Putamen (tissue), 1 donor: Measurements from ENCODE around the gene RAI14.
"Not testable (repeated sequence)": the region's sequence is repeated elsewhere in the genome, so short reads cannot be mapped to it uniquely, and the experiment has no call there.

Experiments used
- DNase-seq: peaks from one replicate; pipeline ENCODE4 v3.0.0-alpha.2; 2016; ENCODE audit warnings: low spot score

RAI14 gene

DNA sequence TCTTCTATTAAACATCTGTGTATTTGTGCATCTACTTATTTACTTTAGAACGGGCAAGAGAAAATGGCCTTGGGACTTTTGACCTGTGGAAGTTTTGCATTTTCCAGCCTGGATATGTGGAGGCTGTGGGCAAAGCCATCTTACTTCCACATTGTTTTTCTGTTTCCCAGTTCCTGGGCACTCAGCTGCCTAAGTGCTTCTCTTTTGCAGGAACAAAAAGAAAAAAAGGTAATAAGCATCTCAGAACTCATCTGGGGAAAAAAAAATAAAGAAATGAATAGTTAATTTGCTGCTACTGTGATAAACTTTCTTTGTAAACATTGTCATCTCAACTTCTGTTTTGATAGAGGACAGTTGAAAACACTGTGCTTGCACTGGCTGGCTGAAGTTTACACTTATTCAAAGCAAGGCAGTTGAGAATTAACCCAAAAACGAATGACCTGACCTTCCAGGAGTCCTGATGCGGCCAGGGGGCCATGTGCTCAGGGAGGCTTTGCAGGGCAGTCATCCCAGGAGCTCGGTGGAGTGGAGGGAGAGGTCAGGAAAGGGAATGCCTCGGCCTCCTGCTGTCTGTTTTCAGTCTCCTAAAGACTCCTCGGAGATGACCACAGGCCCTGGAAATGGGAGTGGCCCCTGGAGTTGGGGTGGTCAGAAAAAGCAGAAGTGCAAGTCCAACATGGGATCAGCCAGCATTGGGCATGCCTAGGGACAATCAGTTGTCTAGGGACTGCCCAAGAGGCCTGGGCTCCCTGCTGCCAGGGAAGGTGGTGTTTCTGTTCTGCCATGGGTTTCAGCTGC, 75.5 kb downstream of the RAI14 start:
- no peak for DNase-seq

DNA sequence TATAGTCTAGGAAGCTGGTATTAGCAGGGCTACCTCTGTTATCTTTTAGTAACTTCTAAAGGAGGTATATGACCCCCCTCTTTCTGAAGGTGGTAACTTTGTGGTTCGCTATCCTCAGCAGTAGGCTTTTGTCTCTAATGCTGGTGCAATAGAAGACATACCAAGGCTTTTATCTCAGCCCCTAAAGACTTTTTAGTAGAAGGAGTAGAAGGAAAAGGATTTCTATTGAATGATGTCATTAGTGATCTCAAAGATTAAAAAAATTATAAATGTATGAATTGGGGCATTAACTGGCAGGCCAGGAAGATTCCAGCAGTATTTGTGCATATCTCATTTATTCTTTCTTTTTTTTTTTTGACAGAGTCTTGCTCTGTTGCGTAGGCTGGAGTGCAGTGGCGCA, 78.2 kb downstream of the RAI14 start:
- no peak for DNase-seq

DNA sequence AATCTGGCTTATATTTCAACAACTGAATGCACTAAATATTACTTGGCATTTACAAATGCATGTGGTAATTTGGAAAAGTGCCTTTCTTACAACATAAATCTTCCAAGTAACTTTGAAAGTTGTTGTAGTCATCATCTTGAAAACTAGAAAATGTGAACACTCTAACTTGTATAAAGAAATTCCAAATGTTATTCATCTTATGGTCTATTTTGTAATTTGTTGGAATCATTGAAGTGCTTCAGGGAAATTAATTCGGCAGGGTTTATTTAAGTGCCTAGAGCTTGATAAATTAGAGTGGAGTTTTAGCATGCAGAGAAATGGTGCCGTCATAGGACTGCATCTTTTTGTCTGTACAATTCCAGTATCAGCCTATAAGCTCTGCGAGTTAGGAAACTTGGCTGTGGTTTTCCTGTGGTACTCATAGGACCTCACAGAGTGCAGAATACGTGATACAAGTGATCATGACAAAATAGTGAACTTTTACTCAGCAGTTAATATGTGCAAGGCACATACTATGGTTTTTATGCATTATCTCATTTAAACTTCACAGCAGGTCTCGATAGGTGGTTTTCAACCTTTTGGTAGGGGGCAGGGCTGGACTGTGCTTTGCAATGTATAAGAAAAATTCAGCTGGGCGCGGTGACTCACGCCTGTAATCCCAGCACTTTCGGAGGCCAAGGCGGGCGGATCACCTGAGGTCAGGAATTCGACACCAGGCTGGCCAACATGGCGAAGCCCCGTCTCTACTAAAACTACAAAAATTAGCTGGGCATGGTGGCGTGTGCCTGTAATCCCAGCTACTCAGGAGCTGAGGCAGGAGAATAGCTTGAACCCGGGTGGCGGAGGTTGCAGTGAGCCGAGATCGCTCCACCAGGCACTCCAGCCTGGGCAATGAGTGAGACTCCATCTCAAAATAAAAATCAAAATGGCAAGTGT, 79.6 kb downstream of the RAI14 start:
- DNase-seq, result no peak

DNA sequence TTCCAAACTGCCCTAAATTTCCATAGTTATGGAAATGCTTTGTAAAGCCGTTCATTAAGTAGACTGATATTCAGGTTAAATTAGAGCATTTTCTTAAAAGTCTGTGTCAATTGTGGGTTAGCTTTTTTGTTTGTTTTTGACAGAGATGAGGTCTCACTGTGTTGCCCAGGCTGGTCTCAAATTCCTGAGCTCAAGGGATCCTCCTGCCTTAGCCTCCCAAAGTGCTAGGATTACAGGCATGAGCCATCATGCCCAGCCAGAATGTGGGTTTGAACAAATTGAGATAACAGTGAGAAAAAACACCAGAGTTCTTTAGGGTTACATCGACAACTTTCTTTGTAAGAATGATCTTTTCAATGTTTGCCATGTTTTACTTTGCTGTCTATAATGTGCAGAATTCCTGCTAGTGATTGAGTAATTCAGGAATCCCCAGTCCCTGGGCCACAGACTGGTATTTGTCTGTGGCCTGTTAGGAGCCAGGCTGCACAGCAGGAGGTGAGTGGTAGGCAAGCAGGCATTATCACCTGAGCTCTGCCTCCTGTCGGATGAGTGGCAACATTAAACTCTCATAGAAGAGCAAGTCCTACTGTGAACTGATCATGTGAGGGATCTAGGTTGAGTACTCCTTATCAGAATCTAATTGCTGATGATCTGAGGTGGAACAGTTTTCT, 80.5 kb downstream of the RAI14 start:
- no peak for DNase-seq

- no peak for DNase-seq
These were observed 81.6 kb downstream of the RAI14 start for GRCh38 chr5:34737731-34738130.

DNA sequence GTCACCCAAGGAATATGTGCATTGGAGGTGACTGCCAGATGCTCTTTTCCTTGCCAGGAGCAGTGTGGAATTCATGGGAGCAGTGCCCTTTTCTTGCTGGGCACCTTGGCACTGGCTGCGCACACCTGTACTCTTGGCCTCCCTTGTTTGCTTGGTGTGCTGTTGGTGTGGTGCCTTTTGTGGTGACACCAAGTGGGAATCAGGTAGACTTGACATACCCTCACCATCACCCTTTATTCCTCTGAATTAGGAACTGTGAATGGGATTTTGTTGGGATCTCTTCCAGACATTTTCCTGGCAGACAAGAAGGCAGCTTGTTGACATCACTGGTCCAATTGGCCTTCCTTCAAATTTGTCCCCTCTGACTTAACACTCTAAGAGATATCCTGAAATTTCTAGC, 82.3 kb downstream of the RAI14 start:
- DNase-seq, result no peak

GRCh38 chr5:34740389-34740806, 84.3 kb downstream of the RAI14 start:
- no peak for DNase-seq

- DNase-seq, result no peak
These were observed 85.9 kb downstream of the RAI14 start for GRCh38 chr5:34742061-34742460.

- DNase-seq, result no peak
These were observed 87.8 kb downstream of the RAI14 start for GRCh38 chr5:34743878-34744277.

DNA sequence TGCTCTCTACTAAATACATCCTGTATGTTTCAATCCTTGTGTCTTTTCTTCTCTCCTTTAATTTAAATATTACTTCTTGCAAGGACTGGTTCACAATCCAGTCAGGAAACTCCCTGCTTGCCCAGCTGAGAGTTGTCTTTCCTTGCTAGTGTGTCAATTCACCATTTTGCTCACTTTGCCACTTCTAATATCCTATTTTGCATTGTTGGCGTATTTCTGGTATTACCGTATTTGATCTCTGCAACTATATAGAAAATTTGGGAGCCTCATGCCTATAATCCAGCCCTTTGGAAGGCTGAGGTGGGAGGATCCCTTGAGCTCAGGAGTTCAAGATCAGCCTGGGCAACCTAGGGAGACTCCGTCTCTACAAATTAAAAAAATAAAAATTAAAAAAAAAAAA, 92.3 kb downstream of the RAI14 start:
- DNase-seq, result no peak

DNA sequence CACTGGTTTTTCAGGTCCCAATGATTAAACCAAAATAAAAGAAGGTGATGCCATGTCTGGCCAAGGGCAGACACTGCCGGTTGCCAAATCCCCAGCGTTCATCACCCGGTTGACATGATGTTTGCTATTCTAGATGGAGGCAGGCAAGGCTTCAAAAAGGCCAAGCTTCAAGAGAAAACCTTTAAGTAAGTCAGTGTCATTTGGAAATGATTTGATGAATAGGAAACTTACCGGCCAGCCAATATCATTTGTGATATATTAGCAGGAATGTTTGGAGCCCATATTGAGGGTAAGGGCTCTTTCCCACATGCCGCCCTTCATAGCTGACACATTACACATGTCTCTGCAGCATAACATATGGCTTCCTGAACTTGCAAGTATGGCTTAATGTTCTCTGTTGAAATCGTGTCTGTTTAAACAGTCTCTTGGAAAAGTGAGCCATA, 93.3 kb downstream of the RAI14 start:
- no peak for DNase-seq

DNA sequence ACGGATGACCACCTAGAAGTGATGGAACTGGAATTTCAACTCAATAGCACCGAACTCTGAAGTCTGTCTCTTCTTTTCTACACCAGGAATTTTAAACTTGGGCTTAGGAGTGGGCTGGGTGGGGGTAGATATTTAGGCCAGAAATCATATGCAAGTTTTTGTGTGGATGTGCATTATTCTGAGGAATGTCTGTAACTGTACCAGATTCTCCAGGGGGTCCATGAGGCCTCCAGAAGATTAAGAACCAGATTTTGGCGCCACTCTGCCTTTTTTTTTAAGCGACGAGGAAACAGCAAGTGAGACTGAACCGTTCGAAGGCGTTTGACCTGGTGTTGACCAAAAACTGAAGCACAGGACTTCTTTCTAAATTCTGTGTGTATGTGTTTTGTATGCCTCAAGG, 94.1 kb downstream of the RAI14 start:
- DNase-seq, result no peak

DNA sequence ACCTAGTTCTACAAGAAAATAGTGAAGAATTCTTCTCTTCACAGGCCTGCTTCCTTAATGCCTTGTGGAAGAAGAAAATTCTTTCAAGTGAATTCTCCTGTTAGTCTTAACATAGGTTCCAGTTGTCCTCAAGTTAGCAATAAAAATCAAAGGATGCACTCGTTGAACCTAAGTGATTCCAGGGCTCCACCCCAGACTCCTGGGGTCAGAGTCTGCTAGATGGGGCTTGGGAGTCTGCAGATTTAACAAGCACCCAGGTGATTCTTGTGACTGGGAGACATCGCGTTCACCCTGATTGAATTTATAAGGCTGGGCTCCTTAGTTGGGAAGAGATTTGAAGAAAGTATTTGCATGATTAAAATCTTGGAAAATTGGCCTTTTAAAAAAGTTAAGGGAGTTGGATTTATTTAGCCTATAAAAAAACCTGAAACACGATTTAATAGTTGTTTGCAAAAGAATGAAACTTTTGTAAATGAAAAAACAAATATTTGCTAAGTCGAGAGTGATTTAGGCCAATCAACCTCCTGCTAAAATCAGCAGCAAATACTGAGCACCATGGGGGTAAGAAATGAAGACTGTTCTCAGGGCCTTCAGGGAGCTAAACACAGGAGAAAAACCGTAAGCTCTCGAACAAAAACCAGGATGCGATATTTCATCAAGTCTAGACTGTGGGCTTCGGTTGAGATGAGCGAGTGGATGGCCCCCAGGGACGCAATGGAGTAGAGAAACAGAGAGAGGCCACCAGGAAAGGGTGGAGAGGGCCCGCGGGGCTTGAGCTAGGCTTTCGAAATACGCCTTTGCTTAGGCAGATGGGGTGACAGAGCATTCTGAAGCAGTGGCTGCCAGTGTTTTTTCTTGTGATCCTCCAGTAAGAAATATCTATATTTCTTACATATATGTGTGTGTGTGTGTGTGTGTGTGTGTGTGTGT, 95.9 kb downstream of the RAI14 start:
- no peak for DNase-seq

DNA sequence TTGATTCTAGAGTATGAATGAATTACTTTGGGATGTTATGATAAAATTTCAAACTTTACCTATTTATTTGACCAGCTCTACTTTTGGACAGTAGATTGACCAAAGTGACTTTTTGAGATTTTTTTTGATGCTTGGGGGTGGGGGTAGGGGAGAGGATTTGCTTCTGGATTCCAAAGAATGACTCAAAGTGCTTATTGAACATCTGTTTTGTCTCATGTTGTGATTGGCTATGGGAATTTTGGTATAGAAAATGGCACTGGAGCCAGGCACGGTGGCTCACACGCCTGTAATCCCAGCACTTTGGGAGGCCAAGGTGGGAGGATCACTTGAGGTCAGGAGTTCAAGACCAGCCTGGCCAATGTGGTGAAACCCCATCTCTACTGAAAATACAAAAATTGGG, 97.1 kb downstream of the RAI14 start:
- DNase-seq, result not testable (repeated sequence)

- DNase-seq, result no peak
These were observed 99.8 kb downstream of the RAI14 start for GRCh38 chr5:34755926-34756325.

GRCh38 chr5:34756781-34757624, 100.9 kb downstream of the RAI14 start:
- no peak for DNase-seq

DNA sequence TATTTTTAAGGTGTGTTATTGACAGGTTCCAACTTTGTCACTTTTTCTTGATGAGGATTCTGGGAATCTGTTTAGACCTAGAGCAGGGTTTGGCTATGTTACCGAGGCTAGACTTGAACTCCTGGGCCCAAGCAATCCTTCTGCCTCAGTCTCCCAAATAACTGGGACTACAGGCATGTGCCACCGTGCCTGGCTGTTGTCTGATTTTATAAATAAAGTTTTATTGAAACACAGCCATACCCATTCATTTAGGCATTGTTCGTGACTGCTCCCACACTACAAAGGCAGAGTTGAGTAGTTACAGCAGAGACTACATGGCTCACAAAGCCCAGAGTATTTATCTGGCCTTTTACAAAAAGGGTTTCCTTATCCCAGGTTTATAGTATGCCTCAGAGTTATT, 102.4 kb downstream of the RAI14 start:
- DNase-seq, result no peak

DNA sequence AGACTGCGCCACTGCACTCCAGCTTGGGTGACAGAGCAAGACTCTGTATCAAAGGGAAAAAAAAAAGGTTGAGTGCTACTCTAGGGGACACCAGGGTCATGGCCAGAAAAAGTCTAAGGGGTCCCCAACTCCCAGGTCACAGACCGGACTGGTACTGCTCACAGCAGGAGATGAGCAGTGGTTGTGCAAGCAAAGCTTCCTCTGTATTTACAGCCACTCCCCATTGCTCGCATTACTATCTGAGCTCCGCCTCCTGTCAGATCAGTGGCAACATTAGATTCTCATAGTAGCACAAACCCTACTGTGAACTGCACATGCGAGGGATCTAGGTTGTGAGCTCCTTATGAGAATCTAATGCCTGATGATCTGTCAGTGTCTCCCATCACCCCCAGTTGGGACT, 103.1 kb downstream of the RAI14 start:
- DNase-seq, result not testable (repeated sequence)

- no peak for DNase-seq
These were observed 109.5 kb downstream of the RAI14 start for GRCh38 chr5:34765662-34766061.

GRCh38 chr5:34767180-34767579, 111.1 kb downstream of the RAI14 start:
- no peak for DNase-seq
